ENCODE results near the gene DVL2. TPM values are rescaled to one million over a fixed set of nuclear protein-coding genes. Genes with fewer than 3 reads are reported as not detected.
A peak's percentile ranks its signal among the peaks of the same experiment; 100 is the strongest.

The DVL2 gene
- total RNA-seq, 2 donors from 2014 or later: 21.9 to 26.7 TPM

DNA sequence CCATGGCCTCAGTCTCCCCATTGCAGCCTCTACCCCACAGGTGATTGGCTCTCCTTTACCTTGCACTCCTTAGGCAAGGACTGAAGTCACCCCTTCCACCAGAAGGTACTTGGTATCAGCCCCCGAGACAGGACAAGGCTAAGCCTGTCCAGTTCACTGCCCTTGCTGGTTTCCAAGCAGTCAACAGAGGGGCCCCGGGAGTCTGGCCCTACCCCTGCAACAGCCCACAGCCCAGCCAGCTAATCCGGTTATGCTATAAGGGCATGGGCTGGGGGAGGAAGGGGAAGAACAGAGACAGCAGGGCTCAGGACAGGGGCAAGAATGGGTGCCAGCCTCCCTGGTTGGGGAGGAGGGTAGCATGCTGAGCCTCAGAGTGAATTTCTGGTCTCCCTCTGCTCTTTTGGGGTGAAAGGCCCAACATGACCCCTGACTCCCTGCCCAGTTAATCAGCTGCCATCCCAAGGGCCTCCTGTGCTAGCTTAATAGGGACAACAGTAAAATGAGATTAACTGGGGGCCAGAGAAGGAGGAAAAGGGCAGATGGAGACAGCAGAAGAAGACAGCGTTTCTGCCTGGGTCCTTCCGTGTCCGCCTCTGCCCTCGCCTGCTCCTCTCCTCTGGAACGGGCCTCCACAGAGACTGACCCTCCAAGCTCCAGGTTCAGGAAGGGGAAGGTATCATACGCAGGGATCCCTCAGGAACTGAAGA, 25.4 kb downstream of the DVL2 start:
- no peak for DNase-seq (ENCODE audit: low spot score)
- intact Hi-C loops (cut with DNase I): no loop called here

DNA sequence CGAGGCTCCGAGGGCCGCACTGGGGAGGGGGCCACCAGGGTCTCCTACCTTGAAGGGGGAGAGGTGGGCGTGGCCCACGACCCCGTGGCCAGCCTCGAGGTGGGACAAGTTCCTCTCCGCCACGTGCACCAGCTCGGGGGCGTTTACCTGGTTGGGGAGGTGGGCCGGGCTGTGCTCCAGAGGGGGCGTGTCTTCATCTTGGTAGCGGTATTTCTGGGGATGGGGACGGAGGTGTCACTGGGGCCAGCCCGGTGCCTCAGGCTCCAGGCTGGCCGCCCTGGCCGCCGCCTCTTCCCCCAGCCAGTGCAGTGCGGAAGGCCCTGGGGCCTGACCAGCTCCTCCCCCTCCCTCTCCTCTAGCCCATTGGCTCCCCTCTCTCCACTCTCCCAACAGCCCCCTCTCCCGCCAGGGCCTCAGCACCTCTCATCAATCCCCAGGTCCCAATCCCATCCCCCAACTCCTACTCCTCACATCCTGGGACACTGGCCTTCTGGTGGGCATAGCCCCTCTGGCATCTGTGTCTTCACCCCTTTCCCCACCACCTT, 26.2 kb downstream of the DVL2 start:
- no peak for DNase-seq (ENCODE audit: low spot score)
- intact Hi-C loops (cut with DNase I): no loop called here

DNA sequence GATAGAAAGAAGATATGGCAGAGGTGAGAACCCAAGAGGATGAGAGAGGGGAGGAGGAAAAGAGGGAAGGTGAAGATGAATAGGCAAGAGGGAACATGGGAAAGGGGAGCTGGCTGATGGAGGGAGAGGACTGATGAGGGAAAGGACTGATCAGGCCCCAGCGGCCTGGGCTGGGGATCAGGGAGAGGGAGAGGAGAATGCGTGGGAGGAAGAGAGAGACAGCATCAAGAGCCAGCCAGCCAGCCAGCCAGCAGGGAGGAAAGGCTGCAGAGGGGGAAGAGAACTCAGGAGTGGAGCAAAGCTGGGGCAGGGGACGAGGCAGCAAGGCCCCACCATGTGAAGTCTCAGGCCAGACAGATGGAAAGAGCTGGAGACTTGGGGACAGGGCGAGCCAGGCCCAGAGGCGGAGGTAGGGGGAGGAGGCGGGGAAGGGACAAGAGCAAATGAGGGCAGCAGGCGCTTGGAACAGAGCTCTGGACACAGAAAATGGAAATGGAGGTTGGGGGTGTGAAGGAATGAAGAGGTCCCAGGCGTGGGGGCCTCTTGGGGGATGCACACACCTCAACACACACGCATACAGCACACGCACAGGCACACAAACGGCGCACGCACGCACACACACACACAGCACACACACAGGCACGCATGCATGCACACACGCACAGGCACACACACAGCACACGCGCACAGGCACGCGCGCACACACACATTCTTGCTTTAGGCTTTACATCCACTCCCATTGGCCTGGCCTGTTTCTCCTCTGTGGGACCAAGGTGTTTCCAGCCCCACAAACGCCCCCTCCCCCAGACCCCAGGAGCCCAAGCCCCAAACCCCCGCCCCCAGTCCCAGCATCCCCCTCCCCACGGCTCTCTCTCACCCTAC, 27.0 kb downstream of the DVL2 start:
- intact Hi-C loops (cut with DNase I): no loop called here
- DNase-seq (ENCODE audit: low spot score): no peak

DNA sequence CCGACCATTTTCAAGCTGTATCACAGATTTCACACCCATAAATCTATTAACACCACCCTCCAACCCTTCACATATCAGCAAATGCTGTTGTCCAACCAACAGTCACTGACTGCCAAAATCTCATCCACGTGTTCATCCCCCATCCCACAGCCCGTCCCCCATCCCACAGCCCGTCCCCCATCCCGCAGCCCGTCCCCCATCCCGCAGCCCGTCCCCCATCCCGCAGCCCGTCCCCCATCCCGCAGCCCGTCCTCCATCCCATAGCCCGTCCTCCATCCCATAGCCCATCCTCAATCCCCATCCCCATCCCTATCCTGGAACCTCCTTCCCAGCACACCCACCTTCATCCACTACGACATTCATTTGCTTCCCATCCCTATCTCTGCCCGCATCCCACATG, 28.8 kb downstream of the DVL2 start:
- DNase-seq (ENCODE audit: low spot score): no peak
- intact Hi-C loops (cut with DNase I): no loop called here

DNA sequence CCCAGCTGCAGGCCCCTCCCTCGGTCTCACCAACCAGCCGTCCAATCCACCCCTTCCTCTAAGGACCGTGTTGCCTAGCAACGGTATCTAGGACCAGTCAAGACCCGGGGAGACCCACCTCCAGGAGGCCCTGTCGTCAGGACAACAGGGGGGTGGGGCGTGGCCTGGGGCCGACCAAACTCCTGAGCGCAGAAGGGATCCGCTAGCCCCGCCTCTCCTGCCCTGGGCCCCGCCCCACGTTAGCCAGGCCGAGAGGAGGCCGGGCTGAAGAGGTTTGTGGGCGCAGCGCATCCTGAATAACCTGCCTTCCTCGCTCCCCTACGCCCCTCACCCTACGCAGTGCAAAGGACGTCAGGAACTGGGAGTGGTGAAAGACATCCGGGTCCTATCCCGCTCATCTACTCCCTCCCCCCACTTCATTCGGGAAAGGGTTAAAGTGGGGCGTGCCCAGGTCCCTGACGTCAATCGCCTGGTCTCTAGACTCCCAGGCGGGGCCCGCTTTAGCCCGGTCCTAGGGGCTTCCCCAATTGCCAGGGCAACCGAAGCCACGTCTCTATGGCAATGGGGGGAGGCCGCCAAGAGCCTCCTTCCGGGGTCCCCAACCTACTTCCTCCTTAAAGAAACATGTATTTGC, 29.4 kb downstream of the DVL2 start:
- peak; percentile 95 for DNase-seq (ENCODE audit: low spot score)
- intact Hi-C loops (cut with DNase I): no loop called here

DNA sequence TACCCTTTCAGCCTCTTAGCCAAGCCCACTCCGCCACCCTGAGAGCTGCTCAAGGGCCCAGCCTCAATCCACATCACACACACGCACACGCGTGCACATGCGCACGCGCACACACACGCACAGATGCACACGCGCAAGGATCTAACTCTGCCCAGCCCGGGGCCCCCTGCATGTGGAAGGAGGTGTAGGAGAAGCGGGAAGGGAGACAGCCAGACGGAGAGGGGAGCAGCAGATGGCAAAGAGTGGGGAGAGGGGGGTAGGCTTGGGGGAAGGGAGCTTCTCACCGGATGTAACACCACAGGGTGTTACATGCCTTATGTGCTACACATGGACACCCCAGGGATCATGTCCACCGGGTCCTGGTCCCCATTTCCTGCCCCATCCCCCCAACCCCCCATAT, 30.0 kb downstream of the DVL2 start:
- intact Hi-C loops (cut with DNase I): no loop called here
- no peak for DNase-seq (ENCODE audit: low spot score)

DNA sequence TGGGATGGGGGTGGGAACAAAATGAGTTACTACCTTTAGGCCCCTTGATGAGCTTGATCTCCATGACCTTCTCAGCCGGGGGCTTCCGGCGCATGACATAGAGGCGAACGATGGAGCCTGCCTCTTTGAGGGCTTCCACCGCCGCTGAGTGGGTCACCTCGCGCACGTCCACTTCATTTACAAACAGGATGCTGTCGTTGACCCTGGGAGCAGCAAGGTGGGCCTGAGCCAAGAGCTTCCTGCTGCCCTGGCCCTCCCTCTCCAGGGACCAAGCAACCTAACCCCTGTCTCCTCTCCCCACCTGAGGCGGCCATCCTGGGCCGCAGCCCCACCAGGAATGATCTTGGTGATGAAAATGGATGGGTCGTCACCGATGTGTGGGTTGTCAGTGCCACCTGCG, 30.9 kb downstream of the DVL2 start:
- no peak for DNase-seq (ENCODE audit: low spot score)
- intact Hi-C loops (cut with DNase I): no loop called here

DNA sequence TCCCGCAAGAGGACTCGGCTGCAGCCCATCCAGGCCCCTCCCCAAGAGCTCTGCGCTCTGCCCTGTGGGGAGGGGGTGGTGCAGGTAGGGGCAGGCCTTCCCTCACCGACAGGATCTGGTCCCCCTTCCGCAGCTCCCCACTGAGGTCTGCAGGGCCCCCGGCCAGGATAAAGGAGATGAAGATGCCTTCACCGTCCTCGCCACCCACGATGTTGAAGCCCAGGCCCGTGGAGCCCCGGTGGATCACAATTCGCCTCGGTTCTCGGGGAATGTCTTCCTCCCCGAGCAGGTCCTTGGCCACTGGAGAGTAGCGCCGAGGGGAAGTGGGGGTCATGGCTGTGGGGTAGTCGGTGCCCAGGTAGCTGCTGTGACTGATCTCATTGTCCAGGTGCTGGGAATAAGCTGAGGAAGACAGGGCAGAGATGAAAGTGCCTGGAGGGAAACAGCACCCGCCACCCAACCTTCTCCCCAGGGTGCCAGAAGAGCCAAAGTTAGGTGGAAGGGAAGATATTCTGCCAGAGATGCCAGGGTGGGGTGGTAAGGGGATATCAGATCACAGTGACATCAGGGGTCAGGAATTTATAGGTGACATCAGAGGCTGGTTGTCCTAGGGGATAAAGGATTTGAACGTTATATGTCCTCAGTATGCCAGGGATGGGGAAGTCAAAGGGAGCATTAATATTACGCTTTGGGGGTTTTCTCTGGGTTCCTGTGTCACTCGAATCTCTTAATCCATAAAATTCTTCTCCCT, 37.5 kb downstream of the DVL2 start:
- intact Hi-C loops (cut with DNase I): no loop called here
- no peak for DNase-seq (ENCODE audit: low spot score)

DNA sequence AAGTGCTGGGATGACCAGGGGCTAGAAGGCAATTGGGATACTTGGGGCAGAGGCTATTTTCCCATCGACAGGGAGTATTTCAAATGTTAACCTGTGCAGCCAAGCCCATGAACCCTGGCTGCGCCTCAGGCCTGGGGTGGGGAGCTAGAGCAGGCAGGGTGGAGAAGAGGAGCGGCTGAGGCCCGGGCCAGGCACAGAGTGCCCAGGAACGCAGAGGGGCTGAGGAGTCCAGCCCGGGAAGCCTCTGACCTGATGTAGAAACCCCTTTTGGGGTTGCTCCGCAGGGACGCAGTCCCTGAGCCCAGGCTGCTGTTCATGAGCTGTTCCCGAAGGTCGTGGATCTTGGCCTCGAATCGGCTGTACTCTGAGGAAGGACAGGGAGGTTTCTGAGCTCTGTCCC, 38.3 kb downstream of the DVL2 start:
- DNase-seq (ENCODE audit: low spot score): no peak
- intact Hi-C loops (cut with DNase I): no loop called here

DNA sequence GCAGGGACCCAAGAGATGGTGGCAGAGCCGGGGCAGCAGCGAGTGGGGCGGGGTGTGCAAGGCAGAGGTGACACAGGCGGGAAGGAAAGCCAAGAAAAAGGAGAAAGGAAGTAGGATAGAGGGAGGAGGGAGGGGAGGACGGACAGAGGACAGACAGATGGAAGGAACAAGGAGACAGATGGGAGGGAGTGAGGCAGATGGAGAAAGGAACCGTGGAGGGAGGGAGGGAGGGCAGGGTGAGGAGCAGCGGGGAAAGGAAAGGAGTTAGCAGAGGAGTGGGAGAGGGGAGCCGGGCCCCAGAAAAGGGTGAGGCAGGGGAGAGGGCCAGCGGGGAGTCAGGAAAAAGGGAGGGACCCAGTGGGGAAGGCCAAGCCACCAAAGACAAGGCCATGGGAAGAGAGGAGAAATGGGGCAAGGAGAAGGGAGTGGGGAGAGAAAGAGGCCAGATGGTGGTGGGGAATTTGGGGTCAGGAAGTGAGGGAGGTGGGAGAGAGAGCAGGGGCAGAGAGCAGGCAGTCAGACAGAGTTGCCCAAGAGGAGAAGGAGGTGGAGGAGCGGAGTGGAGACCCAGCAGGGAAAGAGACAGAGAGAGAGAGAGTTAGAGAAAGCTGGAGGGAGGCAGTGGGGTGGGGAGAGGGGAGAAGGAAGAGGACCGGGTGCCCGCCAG, 41.9 kb downstream of the DVL2 start:
- no peak for DNase-seq (ENCODE audit: low spot score)
- intact Hi-C loops (cut with DNase I): no loop called here

DNA sequence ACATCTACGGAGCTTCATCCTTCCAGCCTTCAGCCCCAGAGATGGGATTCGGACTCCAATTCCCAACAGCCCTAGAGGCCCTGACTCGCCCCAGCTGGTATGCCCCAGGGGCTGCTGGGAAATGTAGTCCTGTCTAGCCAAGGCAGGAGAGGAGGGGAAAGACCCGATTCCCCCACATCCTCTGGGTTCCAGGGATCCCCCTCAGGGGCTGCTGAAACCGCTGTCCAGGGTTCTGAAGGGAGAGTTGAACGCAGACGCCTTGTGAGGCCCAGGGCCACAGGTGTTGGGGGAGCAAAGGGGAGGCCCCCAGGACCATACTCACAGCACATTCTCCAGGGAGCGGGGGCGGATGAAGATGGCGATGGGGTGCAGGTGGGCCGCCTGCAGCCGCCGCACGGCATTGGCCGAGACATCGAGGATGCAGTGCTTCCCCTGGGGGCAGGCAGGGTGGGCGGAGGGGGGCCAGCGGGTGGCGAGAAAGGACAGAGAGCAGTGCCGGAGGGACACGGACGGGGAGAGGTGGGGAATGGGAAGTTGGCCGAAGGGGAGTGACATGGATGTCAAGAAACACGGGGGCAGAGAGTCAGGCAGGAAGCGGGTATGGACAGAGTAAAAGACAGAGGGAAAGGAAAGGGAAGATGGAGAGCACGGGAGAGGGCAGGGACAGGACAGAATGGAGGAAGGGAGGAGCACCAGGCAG, 42.6 kb downstream of the DVL2 start:
- DNase-seq (ENCODE audit: low spot score): no peak
- intact Hi-C loops (cut with DNase I): no loop called here

DNA sequence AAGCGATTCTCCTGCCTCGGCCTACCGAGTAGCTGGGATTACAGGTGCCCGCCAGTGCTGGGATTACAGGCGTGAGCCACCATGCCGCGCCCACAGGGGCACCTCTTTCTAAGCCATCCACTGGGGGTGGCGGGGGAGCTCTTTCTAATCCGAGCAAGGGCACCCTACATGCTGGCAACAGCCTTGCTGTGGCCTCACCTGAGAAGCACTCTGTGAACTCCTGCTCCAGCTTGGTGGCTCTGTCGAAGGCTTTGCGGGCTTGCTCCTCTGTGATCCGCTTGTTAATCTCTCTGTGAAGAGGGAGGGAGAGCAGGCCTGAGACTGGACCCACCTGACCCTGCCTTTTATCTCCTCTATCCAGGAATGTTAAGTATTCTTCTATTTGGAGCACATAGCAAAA, 43.2 kb downstream of the DVL2 start:
- intact Hi-C loops (cut with DNase I): no loop called here
- no peak for DNase-seq (ENCODE audit: low spot score)

DNA sequence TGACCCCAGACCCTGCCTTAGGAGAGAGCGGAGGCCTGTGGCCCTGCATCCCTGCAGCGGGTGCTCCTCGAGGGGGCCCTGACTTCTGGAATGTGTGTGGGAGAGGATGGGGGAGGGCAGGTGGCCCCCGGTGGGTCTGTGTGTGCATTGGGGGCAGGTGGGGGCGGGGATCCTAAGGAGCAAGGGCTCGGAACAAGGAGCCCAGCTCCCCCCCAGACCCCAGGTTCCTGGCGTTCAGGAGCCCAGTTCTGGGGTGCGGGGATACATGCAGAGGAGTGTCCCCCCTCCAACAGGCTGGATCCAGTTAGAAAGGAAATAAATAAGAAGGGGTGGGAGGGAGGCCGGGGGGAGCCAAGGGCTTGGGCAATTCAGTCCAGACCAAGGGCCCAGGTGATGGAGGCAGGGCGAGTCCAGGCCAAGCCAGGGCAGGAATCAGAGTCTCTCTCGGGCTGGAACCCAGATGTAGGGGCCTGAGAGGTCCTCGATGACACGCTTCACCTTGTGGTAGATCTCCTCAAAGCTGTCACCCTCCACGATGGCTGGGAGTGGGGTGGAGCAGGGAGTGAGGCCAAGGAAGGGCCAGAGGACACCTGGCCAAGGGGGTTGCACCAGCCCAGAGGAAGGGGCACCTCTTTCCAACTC, 43.9 kb downstream of the DVL2 start:
- intact Hi-C loops (cut with DNase I): no loop called here
- no peak for DNase-seq (ENCODE audit: low spot score)

DNA sequence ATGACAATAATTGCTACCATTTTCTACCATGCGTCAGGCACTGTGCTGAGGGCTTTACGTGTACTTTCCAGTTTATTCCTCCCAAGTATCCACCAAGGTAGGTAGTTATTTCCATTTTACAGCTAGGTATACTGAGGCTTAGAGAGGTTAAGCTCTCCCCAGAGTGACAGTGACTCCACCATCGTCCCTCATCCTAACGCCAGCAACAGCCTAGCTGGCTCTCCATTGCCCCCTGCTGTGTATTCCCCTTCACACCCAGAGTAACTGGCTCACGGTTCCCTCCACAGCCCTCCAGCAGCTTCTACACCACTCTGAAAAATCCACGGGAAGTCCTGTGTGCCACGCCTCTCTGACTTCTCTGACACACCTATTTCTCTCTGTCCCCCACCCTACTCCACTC, 48.1 kb downstream of the DVL2 start:
- no peak for DNase-seq (ENCODE audit: low spot score)
- intact Hi-C loops (cut with DNase I): no loop called here

DNA sequence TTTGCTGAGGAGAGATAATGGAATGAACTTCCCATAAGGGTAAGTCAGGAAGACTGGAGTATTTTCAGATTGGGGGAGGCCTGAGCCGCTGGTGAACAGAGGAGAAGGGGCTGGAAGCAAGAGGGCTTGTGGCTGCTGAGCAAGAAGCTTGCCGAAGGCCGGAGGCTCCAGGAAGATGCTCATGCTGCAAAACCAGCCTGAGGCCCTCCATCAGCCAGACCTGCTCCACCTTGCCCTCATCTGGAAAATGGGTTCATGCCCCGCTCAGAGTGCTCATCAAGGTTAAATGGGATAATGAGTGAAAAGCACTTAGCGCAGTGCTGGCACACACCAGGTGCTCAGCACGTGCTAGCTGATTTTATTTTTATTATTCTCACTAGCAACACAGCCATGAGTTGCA, 49.7 kb downstream of the DVL2 start:
- DNase-seq (ENCODE audit: low spot score): no peak
- intact Hi-C loops (cut with DNase I): no loop called here

DNA sequence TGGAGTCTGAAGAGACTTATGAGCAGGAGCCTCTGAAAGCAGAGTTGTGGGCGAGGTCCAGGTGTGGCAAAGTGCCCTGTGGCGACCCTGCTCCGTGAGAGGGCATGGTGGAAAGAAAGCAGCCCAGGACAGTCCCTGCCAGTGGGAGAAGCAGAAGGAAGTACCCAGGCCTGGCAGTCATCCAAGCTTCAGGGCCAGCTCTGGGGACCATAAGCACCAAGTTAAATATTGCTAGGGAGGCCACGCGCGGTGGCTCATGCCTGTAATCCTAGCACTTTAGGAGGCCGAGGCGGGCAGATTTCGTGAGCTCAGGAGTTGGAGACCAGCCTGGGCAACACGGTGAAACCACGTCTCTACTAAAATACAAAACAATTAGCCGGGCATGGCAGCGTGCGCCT, 50.2 kb downstream of the DVL2 start:
- intact Hi-C loops (cut with DNase I): no loop called here
- no peak for DNase-seq (ENCODE audit: low spot score)

DNA sequence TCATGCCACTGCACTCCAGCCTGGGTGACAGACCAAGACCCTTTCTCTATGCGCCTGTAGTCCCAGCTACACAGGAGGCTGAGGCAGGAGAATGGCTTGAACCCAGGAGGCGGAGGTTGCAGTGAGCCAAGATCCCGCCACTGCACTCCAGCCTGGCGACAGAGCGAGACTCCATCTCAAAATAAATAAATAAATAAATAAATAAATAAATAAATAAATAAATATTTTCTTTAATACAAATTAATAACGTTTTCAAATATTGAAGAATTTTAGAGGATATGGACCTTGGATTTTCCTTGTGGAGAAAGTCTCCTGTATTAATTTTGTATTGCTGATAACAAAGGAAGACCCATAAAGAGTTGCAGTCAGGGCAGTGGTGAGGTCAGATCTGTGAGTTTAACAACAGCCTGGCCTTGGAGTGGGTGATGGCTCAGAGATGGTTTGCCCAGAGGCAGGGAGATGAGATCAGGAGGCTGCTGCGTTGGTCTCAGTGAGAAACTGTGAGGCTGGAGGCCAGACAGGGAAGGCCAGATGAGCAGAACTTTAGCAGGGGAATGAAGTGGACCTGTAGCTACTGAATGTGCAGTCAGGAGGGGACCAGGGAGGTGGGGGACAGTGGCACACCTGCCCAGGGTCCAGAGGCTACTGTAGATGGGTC, 50.8 kb downstream of the DVL2 start:
- intact Hi-C loops (cut with DNase I): no loop called here
- no peak for DNase-seq (ENCODE audit: low spot score)

Data from posterior vena cava (tissue), 2 donors.